HG03025 (cell line): ENCODE results near the gene ACAN.

Experiments used
- ATAC-seq: cut with Tn5 transposase; IDR thresholded peaks from one replicate; pipeline ENCODE4 v1.9.1; 2021; ENCODE audit warnings: mild to moderate bottlenecking, moderate library complexity; ENCODE audit not compliant: unreplicated experiment, low FRiP score

The ACAN gene

GRCh38 chr15:88873786-88874185 is 70.5 kb downstream of the ACAN start:
- no peak for ATAC-seq

- no peak for ATAC-seq
Observed at GRCh38 chr15:88874275-88874674, 71.0 kb downstream of the ACAN start.

GRCh38 chr15:88874684-88875083 is 71.4 kb downstream of the ACAN start:
- ATAC-seq, result no peak

GRCh38 chr15:88876573-88876972 is 73.3 kb downstream of the ACAN start:
- no peak for ATAC-seq

GRCh38 chr15:88877415-88877814 is 74.2 kb downstream of the ACAN start:
- ATAC-seq, result no peak

- no peak for ATAC-seq
Observed at GRCh38 chr15:88877906-88878305, 74.7 kb downstream of the ACAN start.

GRCh38 chr15:88878720-88879184 is 75.5 kb downstream of the ACAN start:
- no peak for ATAC-seq

GRCh38 chr15:88880944-88881740 is 77.9 kb downstream of the ACAN start:
- ATAC-seq, result no peak

GRCh38 chr15:88881775-88882174 is 78.5 kb downstream of the ACAN start:
- ATAC-seq, result no peak

GRCh38 chr15:88882785-88883184 is 79.5 kb downstream of the ACAN start:
- ATAC-seq, result no peak

GRCh38 chr15:88887068-88887580 is 83.9 kb downstream of the ACAN start:
- ATAC-seq, result no peak

- ATAC-seq, result no peak
Observed at GRCh38 chr15:88888719-88889118, 85.5 kb downstream of the ACAN start.

- no peak for ATAC-seq
Observed at GRCh38 chr15:88890495-88890894, 87.3 kb downstream of the ACAN start.

GRCh38 chr15:88891540-88892254 is 88.5 kb downstream of the ACAN start:
- ATAC-seq, result no peak

GRCh38 chr15:88894348-88894818 is 91.1 kb downstream of the ACAN start:
- ATAC-seq, result no peak

- no peak for ATAC-seq
Observed at GRCh38 chr15:88894819-88895767, 91.9 kb downstream of the ACAN start, which contains the start of gene HAPLN3. HAPLN3 (minus strand) TSS chr15:88895544; CDS start chr15:88887298, 8,246 bp downstream.

GRCh38 chr15:88896333-88897033 is 93.2 kb downstream of the ACAN start:
- ATAC-seq, result no peak

- no peak for ATAC-seq
Observed at GRCh38 chr15:88897142-88897455, 93.9 kb downstream of the ACAN start.

- no peak for ATAC-seq
Observed at GRCh38 chr15:88897456-88898194, 94.4 kb downstream of the ACAN start.
